K562 (cell line): ENCODE data around the gene ENOX2. TPM values are rescaled to one million over a fixed set of nuclear protein-coding genes. Genes with fewer than 3 reads are reported as not detected.
A peak's percentile ranks its signal among the peaks of the same experiment; 100 is the strongest.

Source experiments
- ATAC-seq: fragments of 200-7000 bp; cut with Tn5 transposase; 3 replicates; pipeline ENCODE4 v1.9.1; 2020; ENCODE audit warnings: moderate library complexity
- BruUV-seq: library from RNA; stranded (reverse); fragments of 400-500 nt; replicated peaks from 2 replicates; lab custom pipeline; 2021; lab: Mats Ljungman, UMichigan
- CTCF ChIA-PET: fragments of 300-600 bp; formaldehyde crosslinking; extraction: SDS; loops from one replicate; lab custom pipeline; 2021; ENCODE audit warnings: low intra/inter-chr PET ratio; lab: Yijun Ruan, JAX
- POLR2A ChIA-PET: fragments of 300-600, 350-650 bp; sonication (Branson Sonifier 250); formaldehyde crosslinking; extraction: SDS; loops from one replicate; lab custom pipeline; 2021; ENCODE audit warnings: antibody characterized with exemption, inconsistent platforms; lab: Yijun Ruan, JAX
- DNase-seq, 4 experiments: peaks; one replicate each; pipeline versions ENCODE4 v3.0.0 to v3.0.0-alpha.2; 2011 to 2018; ENCODE audit warnings: low spot score in 3 of 4, mixed read lengths in 3 of 4; ENCODE audit errors: extremely low read depth in 1 of 4
- FAIRE-seq: peaks from 2 replicates; lab custom pipeline; 2011; peaks lifted over from hg19 to GRCh38; lab: Jason Lieb, UNC
- H2AFZ ChIP-seq: 2 replicates; pipeline ENCODE4 v1.6.0; 2011; ENCODE audit warnings: low read depth, low read length, control low read depth, inconsistent platforms
- H3K27ac ChIP-seq: fragments of 200-600 bp; 3 replicates; pipeline ENCODE4 v1.8.0; 2011; ENCODE audit warnings: low read depth, mild to moderate bottlenecking, control low read depth, inconsistent platforms, low read length, moderate library complexity, mixed read lengths; ENCODE audit errors: extremely low read depth
- H3K27me3 ChIP-seq, 2 experiments: fragments of 300-600 bp in 1 of 2; 2 replicates in 1 of 2; 3 replicates in 1 of 2; pipeline versions ENCODE4 v1.6.0 to v1.8.0; 2011; ENCODE audit warnings: inconsistent platforms in 2 of 2, low read length in 2 of 2, mild to moderate bottlenecking in 1 of 2, mixed read lengths in 1 of 2, moderate library complexity in 1 of 2; ENCODE audit not compliant: control insufficient read depth in 2 of 2, insufficient read depth in 2 of 2
- H3K36me3 ChIP-seq: fragments of 300-600 bp; 3 replicates; pipeline ENCODE4 v1.8.0; 2011; ENCODE audit warnings: mild to moderate bottlenecking, low read length, inconsistent platforms; ENCODE audit not compliant: control insufficient read depth, insufficient read depth
- H3K4me1 ChIP-seq, 2 experiments: fragments of 200-600 bp in 1 of 2; replicated peaks in 1 of 2; 2 replicates in 1 of 2; 3 replicates in 1 of 2; pipeline versions ENCODE4 v1.5.1 to v1.8.0; 2011; ENCODE audit warnings: inconsistent platforms in 2 of 2, low read length in 2 of 2, mild to moderate bottlenecking in 1 of 2, mixed read lengths in 1 of 2, moderate library complexity in 1 of 2; ENCODE audit not compliant: control insufficient read depth in 2 of 2, insufficient read depth in 2 of 2
- H3K4me2 ChIP-seq: 2 replicates; pipeline ENCODE4 v1.6.1; 2011; ENCODE audit warnings: low read length, control low read depth, inconsistent platforms, mixed read lengths; ENCODE audit not compliant: insufficient read depth
- H3K4me3 ChIP-seq: fragments of 200-600 bp; sonication (generic), shearing (Covaris generic); 2 replicates; pipeline ENCODE4 v1.5.1; 2016; ENCODE audit warnings: control low read depth, inconsistent platforms
- H3K79me2 ChIP-seq: fragments of 200-600 bp; 3 replicates; pipeline ENCODE4 v1.8.0; 2011; ENCODE audit warnings: low read length, inconsistent platforms; ENCODE audit not compliant: control insufficient read depth, insufficient read depth
- H3K9ac ChIP-seq, 2 experiments: 2 replicates each; pipeline versions ENCODE4 v1.6.0 to v1.6.1; 2011; ENCODE audit warnings: low read depth in 2 of 2, low read length in 2 of 2, control low read depth in 1 of 2, inconsistent platforms in 1 of 2, mild to moderate bottlenecking in 1 of 2, mixed read lengths in 1 of 2; ENCODE audit not compliant: insufficient read depth in 1 of 2
- H3K9me1 ChIP-seq: one replicate; pipeline ENCODE4 v1.6.0; 2011; ENCODE audit warnings: inconsistent platforms, mild to moderate bottlenecking, low read length, moderate library complexity; ENCODE audit not compliant: control insufficient read depth, insufficient read depth
- H3K9me3 ChIP-seq: replicated peaks from 2 replicates; pipeline ENCODE4 v1.5.1; 2011; ENCODE audit warnings: low read depth, low read length, inconsistent platforms; ENCODE audit not compliant: control insufficient read depth, insufficient read depth
- H4K20me1 ChIP-seq: replicated peaks from 2 replicates; pipeline ENCODE4 v1.6.1; 2011; ENCODE audit warnings: low read length, inconsistent platforms, mixed read lengths; ENCODE audit not compliant: control insufficient read depth, insufficient read depth
- FOXK1 ChIP-seq: sonication (generic); formaldehyde crosslinking; IDR thresholded peaks from 2 replicates; pipeline ENCODE4 v1.8.0; 2022; ENCODE audit warnings: missing genetic modification reagents, mild to moderate bottlenecking, borderline replicate concordance
- IRF2 ChIP-seq: sonication (generic); formaldehyde crosslinking; IDR thresholded peaks from 2 replicates; pipeline ENCODE4 v1.8.1; 2022; ENCODE audit warnings: mild to moderate bottlenecking, missing genetic modification reagents
- L3MBTL2 ChIP-seq: fragments of 450-650 bp; IDR thresholded peaks from 2 replicates; pipeline ENCODE4 v1.6.1; 2016; ENCODE audit warnings: mild to moderate bottlenecking, moderate library complexity
- ZNF436 ChIP-seq: fragments of 250-450, 450-650 bp; sonication (Bioruptor Pico); formaldehyde crosslinking; IDR thresholded peaks from 2 replicates; pipeline ENCODE4 v1.7.0; 2020; ENCODE audit warnings: mild to moderate bottlenecking
- WGBS: fragments of 100-300 bp; shearing (Covaris generic); methylation state at CpG from one replicate; pipeline ENCODE4 v1.1.6; 2016; ENCODE audit warnings: low coverage, mixed read lengths; ENCODE audit not compliant: insufficient coverage; ENCODE audit errors: missing lambda C conversion rate; 5-methylcytosine and 5-hydroxymethylcytosine counted together
- in situ Hi-C: fragments of 300-500 bp; cut with MboI; formaldehyde crosslinking; loops from 4 replicates; pipeline ENCODE4 v1.15.0; 2018; ENCODE audit warnings: inconsistent platforms, mixed read lengths
- intact Hi-C: fragments of 100-400 bp; cut with micrococcal nuclease; formaldehyde crosslinking; loops from 2 replicates; pipeline ENCODE4 v1.14.2; 2022
- polyA plus RNA-seq, 8 experiments: library from polyadenylated mRNA; depleted of rRNA in 4 of 8; stranded (reverse) in 5 of 8; unstranded in 3 of 8; fragments of >200 nt; fragmentation: Nextera tagmentation in 2 of 8; fragmentation: Illumina TruSeq in 1 of 8; extraction: Ambion mirVana in 2 of 8; extraction: Trizol in 1 of 8; gene quantifications; 2 replicates each; pipeline versions ENCODE4 v1.2.1 to v1.2.3, GENCODE V29; 2011 to 2014; ENCODE audit warnings: inconsistent platforms in 1 of 8, missing spikeins in 1 of 8
- total RNA-seq, 7 experiments: library from RNA; depleted of rRNA in 6 of 7; stranded (reverse); fragments of >200 nt in 6 of 7; fragmentation: Illumina TruSeq in 2 of 7; extraction: Trizol in 2 of 7; gene quantifications; 2 replicates each; pipeline versions ENCODE4 v1.2.1 to v1.2.3, GENCODE V29; 2011 to 2021; ENCODE audit warnings: low replicate concordance in 1 of 7

ENOX2 gene
- total and polyA plus RNA-seq, 9 of the 15 experiments (the other 6 are each of a cell fraction or from before 2014, with no cell fraction given) = 6.1 to 24.0 (median 13.8) TPM

DNA sequence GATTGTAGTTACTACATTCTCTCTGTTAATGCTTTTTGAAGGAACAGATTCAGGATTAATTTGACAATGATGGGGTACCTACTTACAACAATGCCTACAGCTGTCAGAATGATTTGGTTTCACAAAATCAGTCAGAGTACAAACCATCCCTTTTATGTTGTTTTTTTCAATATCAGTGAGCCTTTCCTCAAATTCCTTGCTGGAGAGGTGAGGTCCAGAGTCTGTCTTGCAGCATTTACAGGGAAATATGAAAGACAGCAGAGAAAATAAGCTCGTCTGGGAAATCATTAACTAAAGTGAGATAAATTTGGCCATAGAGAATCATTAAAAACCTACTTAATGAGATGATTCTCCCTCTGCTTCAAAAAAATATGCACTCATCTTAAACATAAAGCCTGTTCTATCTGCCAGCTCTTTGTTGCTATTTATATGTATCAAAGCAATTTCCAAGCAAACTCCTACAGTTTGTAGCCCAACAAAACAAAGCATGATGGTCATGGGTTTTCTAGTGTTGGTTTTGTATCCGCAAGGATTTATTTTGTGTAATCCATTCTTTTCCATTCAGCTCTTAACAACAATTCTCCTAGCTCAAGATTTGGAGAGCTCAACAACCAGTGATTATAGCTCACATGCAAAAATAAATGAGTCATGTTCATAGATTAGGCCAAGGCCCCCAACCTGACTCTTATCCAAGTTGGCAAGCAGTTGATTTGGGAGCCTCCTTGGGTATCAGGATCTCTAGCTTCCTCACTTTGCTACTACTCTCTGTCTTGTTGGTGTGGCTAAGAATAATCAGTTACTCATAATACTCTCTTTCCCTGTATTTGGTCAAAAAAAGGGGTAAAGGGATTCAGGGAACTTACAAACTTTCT is 222.6 kb downstream of the ENOX2 start:
- in situ Hi-C loops = no loop called here
- CTCF ChIA-PET = no interaction called here
- Histone ChIP-seq H3K79me2 (no peaks in the 10 kb centered on the region), H3K27me3 (no peaks in the 10 kb centered on the region), H3K27ac (no peak overlapping the region), H3K9ac (no peak overlapping the region), H3K4me2 (no peak overlapping the region), H3K9me1 (no peaks in the 10 kb centered on the region), H3K4me3 (no peak overlapping the region), H2AFZ (no peak overlapping the region), H3K4me1 (peaks cover 0 to 5% of the 10 kb centered on the region in 2 experiments; a peak in 2 of 5 replicates), H3K36me3 (no peaks in the 10 kb centered on the region), H4K20me1 (no peaks in the 10 kb centered on the region), H3K9me3 (no peaks in the 10 kb centered on the region)
- FAIRE-seq (no peak), ATAC-seq (no peak), DNase-seq (peak in 1 of 4 experiments; percentile 8)
- TF ChIP-seq FOXK1 (CRISPR knock-in tag) (no peak), L3MBTL2 (no peak)
- intact Hi-C loops = no loop called here
- 58% methylated on average over 2 of the region's 2 CpGs for WGBS
- POLR2A ChIA-PET = no interaction called here
- BruUV-seq = no TSS peak

DNA sequence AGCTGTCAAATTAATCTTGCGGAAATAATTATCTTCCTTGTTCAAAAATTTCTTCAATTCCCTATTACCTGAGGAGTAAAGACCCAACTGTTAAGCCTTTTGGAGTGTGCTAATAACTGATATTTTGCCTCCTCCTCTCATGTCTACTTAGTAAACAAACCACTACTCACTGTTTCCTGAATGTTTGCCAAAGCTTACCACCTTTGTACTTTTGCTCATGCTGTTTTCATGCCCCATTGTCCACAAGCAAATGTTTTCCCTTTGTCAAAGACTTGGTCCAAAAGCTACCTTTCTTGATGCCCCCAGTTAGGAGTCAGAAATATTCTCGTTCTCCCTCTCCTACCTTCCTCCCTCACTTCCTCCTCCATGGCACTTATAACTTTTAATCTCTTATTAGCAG is 226.1 kb downstream of the ENOX2 start:
- Histone ChIP-seq H3K27me3 (no peaks in the 10 kb centered on the region), H3K4me1 (peaks cover 0 to 5% of the 10 kb centered on the region in 2 experiments; a peak in 2 of 5 replicates), H4K20me1 (no peaks in the 10 kb centered on the region), H2AFZ (no peak overlapping the region), H3K27ac (no peak overlapping the region), H3K9me1 (no peaks in the 10 kb centered on the region), H3K4me3 (no peak overlapping the region), H3K4me2 (no peak overlapping the region), H3K9me3 (no peaks in the 10 kb centered on the region), H3K79me2 (no peaks in the 10 kb centered on the region), H3K36me3 (no peaks in the 10 kb centered on the region), H3K9ac (no peak overlapping the region)
- no peak for DNase-seq
- no peak for ATAC-seq
- intact Hi-C loops (no loop called here), in situ Hi-C loops (no loop called here)
- BruUV-seq = no TSS peak
- no peak for TF ChIP-seq ZNF436 (CRISPR knock-in tag)
- no peak for TF ChIP-seq IRF2
- POLR2A ChIA-PET = no interaction called here
- CTCF ChIA-PET = no interaction called here
- FAIRE-seq = no peak
- 65% methylated on average over 2 of the region's 2 CpGs for WGBS
